Progenitor cell of endocrine pancreas (in vitro differentiated cells): Measurements from ENCODE around the gene GSTM5. TPM values are rescaled to one million over a fixed set of nuclear protein-coding genes. Genes with fewer than 3 reads are reported as not detected.
"Not testable (repeated sequence)": the region's sequence is repeated elsewhere in the genome, so short reads cannot be mapped to it uniquely, and the experiment has no call there.

ENCODE experiments used
- DNase-seq: peaks from one replicate; pipeline ENCODE4 v3.0.0; 2021; ENCODE audit warnings: low spot score; ENCODE audit not compliant: unreplicated experiment
- H3K27ac Mint-ChIP-seq: 2 replicates; pipeline ENCODE4 v1.8.0; 2021; ENCODE audit warnings: mild to moderate bottlenecking, moderate library complexity, mixed read lengths
- H3K27me3 Mint-ChIP-seq: 2 replicates; pipeline ENCODE4 v1.8.0; 2021; ENCODE audit warnings: mixed read lengths
- H3K36me3 Mint-ChIP-seq: 2 replicates; pipeline ENCODE4 v1.8.0; 2022; ENCODE audit warnings: mixed read lengths; ENCODE audit not compliant: insufficient read depth
- H3K4me1 Mint-ChIP-seq: 2 replicates; pipeline ENCODE4 v1.8.0; 2021; ENCODE audit warnings: low read depth, mixed read lengths
- H3K4me3 Mint-ChIP-seq: 2 replicates; pipeline ENCODE4 v1.8.0; 2021; ENCODE audit warnings: low read depth, mild to moderate bottlenecking, moderate library complexity, mixed read lengths
- H3K9me3 Mint-ChIP-seq: 2 replicates; pipeline ENCODE4 v1.8.0; 2021; ENCODE audit warnings: low read depth, mixed read lengths
- total RNA-seq: library from RNA; stranded (reverse); gene quantifications from 2 replicates; pipeline ENCODE4 v1.2.1, GENCODE V29; 2021
- TF ChIP-seq, protein P1 (sequence below): fragments of 200-600 bp; sonication (generic); IDR thresholded peaks from one replicate; pipeline ENCODE4 v1.5.0; 2021; ENCODE audit warnings: antibody characterized with exemption, mild to moderate bottlenecking; ENCODE audit not compliant: unreplicated experiment

Gene GSTM5
- total RNA-seq, 1 donor from 2014 or later, result 2.8 TPM

- no peak overlapping the region for H3K27ac Mint-ChIP-seq
- no peaks in the 10 kb centered on the region for H3K27me3 Mint-ChIP-seq
- H3K36me3 Mint-ChIP-seq, result peaks cover 12% of the 10 kb centered on the region
- H3K9me3 Mint-ChIP-seq, result peaks cover 28% of the 10 kb centered on the region
- TF ChIP-seq, protein P1, sequence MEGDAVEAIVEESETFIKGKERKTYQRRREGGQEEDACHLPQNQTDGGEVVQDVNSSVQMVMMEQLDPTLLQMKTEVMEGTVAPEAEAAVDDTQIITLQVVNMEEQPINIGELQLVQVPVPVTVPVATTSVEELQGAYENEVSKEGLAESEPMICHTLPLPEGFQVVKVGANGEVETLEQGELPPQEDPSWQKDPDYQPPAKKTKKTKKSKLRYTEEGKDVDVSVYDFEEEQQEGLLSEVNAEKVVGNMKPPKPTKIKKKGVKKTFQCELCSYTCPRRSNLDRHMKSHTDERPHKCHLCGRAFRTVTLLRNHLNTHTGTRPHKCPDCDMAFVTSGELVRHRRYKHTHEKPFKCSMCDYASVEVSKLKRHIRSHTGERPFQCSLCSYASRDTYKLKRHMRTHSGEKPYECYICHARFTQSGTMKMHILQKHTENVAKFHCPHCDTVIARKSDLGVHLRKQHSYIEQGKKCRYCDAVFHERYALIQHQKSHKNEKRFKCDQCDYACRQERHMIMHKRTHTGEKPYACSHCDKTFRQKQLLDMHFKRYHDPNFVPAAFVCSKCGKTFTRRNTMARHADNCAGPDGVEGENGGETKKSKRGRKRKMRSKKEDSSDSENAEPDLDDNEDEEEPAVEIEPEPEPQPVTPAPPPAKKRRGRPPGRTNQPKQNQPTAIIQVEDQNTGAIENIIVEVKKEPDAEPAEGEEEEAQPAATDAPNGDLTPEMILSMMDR, result no peak
- no peak for DNase-seq
- H3K4me3 Mint-ChIP-seq, result no peak overlapping the region
- no peaks in the 10 kb centered on the region for H3K4me1 Mint-ChIP-seq
Observed at GRCh38 chr1:109704173-109704572, 7.9 kb upstream of the GSTM5 start.

- H3K27ac Mint-ChIP-seq, result no peak overlapping the region
- no peaks in the 10 kb centered on the region for H3K27me3 Mint-ChIP-seq
- no peak overlapping the region for H3K4me3 Mint-ChIP-seq
- TF ChIP-seq, protein P1, result no peak
- peaks cover 32% of the 10 kb centered on the region for H3K9me3 Mint-ChIP-seq
- no peak for DNase-seq
- peaks cover 15% of the 10 kb centered on the region for H3K36me3 Mint-ChIP-seq
- H3K4me1 Mint-ChIP-seq, result no peaks in the 10 kb centered on the region
Observed at GRCh38 chr1:109705411-109705810, 6.6 kb upstream of the GSTM5 start.

DNA sequence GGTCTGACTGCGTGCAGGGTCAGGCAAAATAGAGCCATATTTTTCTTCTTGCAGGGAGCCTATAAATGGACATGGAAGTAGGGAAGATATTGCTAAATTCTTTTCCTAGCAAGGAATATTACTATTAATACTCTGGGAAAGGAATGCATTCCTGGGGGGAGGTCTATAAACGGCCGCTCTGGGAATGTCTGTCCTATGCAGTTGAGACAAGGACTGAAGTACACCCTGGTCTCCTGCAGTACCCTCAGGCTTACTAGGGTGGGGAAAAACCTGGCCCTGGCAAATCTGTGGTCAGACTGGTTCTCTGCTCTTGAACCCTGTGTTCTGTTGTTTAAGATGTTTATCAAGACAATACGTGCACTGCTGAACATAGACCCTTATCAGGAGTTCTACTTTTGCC lies 3.1 kb upstream of the GSTM5 start:
- DNase-seq, H3K27me3 Mint-ChIP-seq, H3K27ac Mint-ChIP-seq, H3K4me1 Mint-ChIP-seq, H3K4me3 Mint-ChIP-seq: not testable (repeated sequence)
- peaks cover 23% of the 10 kb centered on the region for H3K9me3 Mint-ChIP-seq
- peaks cover 12% of the 10 kb centered on the region for H3K36me3 Mint-ChIP-seq

GRCh38 chr1:109709822-109710221 lies 2.2 kb upstream of the GSTM5 start:
- H3K4me3 Mint-ChIP-seq, H3K27ac Mint-ChIP-seq, H3K27me3 Mint-ChIP-seq, DNase-seq, H3K4me1 Mint-ChIP-seq: not testable (repeated sequence)
- Mint-ChIP-seq H3K9me3 (peaks cover 16% of the 10 kb centered on the region), H3K36me3 (peaks cover 12% of the 10 kb centered on the region)

GRCh38 chr1:109712321-109712864 lies 342 bp downstream of the GSTM5 start:
- peaks cover 11% of the 10 kb centered on the region for H3K27me3 Mint-ChIP-seq
- TF ChIP-seq, protein P1, result no peak

DNA sequence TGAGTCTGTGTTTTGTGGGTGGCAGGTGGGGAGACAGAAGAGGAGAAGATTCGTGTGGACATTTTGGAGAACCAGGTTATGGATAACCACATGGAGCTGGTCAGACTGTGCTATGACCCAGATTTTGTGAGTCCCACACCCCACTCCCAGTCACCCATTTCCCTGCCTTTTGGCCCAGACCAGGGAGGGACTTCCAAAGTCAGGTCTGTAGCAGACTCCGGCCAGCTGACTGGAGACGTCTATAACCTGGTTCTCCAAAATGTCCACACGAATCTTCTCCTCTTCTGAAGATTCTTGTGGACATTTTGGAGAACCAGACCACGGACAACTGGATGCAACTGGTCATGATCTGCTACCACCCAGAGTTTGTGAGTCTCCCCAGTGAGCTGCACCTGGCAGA lies 1.6 kb downstream of the GSTM5 start:
- Mint-ChIP-seq H3K4me3 (no peak overlapping the region), H3K9me3 (peaks cover 8% of the 10 kb centered on the region), H3K27me3 (peaks cover 14% of the 10 kb centered on the region), H3K36me3 (peaks cover 7% of the 10 kb centered on the region), H3K27ac (no peak overlapping the region), H3K4me1 (peaks cover 1% of the 10 kb centered on the region)
- DNase-seq, result no peak
- TF ChIP-seq, protein P1, result no peak

More at GRCh38 chr1:109712321-109712864, 342 bp downstream of the GSTM5 start:
- H3K27ac Mint-ChIP-seq, result no peak overlapping the region
- H3K9me3 Mint-ChIP-seq, result peaks cover 16% of the 10 kb centered on the region
- H3K36me3 Mint-ChIP-seq, result peaks cover 10% of the 10 kb centered on the region
- H3K4me1 Mint-ChIP-seq, result no peaks in the 10 kb centered on the region
- H3K4me3 Mint-ChIP-seq, result no peak overlapping the region
- no peak for DNase-seq
